ENCODE measurements around the gene PLOD3. TPM values are rescaled to one million over a fixed set of nuclear protein-coding genes. Genes with fewer than 3 reads are reported as not detected.

PLOD3 gene
- total and polyA plus RNA-seq, 9 of the 15 experiments (the other 6 are each of a cell fraction or from before 2014, with no cell fraction given) = 2.8 to 101 (median 30.9) TPM

DNA sequence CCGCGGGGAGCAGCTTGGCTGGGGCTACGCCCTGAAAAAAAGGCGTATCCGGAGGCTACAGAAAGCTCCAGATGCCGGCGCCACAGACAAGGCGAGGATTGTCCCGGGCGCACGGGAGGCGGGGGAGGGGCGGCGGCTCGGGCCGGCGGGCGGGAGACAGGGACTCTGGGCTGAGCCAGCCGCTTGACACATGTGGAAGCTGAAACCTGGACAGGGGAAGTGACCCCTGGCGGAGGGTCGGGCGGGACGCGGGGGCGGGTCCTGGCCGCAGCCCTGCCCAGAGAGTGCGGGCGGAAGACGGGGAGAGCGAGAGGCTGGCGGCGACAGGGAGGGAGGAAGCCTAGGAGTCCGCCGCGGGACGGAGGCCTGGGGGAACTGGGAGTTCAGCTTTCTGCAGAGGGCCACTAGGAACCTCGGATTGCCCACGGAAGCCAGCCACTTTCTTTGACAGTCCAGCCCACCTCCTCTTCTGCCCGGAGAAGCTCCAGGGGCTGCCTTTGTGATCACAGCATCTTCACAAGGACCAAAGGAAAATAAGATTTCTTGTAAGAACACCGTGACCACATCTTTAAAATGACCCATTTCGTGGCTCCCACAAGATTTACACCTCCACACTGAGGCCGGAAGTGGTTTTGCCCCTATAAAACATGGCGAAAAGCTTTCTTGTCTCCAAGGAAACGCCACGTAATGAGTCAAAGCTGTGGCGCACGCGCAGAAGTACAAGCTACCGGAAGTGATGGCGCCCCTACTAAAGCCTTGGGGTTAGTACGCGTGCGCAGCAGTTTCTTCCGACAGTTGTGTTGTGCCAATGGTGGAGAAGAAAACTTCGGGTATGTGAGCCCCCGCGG lies at the start of gene PLOD3, which contains the start of gene ZNHIT1 (continued):
- TF ChIP-seq, protein P1, sequence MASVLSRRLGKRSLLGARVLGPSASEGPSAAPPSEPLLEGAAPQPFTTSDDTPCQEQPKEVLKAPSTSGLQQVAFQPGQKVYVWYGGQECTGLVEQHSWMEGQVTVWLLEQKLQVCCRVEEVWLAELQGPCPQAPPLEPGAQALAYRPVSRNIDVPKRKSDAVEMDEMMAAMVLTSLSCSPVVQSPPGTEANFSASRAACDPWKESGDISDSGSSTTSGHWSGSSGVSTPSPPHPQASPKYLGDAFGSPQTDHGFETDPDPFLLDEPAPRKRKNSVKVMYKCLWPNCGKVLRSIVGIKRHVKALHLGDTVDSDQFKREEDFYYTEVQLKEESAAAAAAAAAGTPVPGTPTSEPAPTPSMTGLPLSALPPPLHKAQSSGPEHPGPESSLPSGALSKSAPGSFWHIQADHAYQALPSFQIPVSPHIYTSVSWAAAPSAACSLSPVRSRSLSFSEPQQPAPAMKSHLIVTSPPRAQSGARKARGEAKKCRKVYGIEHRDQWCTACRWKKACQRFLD (CRISPR knock-in tag; IDR thresholded peaks at IDR 0.05) = 0 out of 2 replicates have a peak, but pooled peaks have one; percentile 7
- TF ChIP-seq PCBP1 (IDR thresholded peaks at IDR 0.05; ENCODE audit: low read depth, low read length, poor library complexity, severe bottlenecking) = no peak
- no peak for TF ChIP-seq NR2F6 (CRISPR knock-in tag; IDR thresholded peaks at IDR 0.05)
- no peak for TF ChIP-seq POLR3A (IDR thresholded peaks at IDR 0.05; ENCODE audit: borderline replicate concordance, extremely low read depth, insufficient read depth, insufficient read length)
- no peak for TF ChIP-seq ZNF695 (CRISPR knock-in tag; IDR thresholded peaks at IDR 0.05)
- TF ChIP-seq, protein P2, sequence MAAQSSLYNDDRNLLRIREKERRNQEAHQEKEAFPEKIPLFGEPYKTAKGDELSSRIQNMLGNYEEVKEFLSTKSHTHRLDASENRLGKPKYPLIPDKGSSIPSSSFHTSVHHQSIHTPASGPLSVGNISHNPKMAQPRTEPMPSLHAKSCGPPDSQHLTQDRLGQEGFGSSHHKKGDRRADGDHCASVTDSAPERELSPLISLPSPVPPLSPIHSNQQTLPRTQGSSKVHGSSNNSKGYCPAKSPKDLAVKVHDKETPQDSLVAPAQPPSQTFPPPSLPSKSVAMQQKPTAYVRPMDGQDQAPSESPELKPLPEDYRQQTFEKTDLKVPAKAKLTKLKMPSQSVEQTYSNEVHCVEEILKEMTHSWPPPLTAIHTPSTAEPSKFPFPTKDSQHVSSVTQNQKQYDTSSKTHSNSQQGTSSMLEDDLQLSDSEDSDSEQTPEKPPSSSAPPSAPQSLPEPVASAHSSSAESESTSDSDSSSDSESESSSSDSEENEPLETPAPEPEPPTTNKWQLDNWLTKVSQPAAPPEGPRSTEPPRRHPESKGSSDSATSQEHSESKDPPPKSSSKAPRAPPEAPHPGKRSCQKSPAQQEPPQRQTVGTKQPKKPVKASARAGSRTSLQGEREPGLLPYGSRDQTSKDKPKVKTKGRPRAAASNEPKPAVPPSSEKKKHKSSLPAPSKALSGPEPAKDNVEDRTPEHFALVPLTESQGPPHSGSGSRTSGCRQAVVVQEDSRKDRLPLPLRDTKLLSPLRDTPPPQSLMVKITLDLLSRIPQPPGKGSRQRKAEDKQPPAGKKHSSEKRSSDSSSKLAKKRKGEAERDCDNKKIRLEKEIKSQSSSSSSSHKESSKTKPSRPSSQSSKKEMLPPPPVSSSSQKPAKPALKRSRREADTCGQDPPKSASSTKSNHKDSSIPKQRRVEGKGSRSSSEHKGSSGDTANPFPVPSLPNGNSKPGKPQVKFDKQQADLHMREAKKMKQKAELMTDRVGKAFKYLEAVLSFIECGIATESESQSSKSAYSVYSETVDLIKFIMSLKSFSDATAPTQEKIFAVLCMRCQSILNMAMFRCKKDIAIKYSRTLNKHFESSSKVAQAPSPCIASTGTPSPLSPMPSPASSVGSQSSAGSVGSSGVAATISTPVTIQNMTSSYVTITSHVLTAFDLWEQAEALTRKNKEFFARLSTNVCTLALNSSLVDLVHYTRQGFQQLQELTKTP (IDR thresholded peaks at IDR 0.05; ENCODE audit: low read depth in 1 of 2, partially characterized antibody in 2 of 2) = peak in 1 of 2 experiments; percentile 14
- TF ChIP-seq, protein P3, sequence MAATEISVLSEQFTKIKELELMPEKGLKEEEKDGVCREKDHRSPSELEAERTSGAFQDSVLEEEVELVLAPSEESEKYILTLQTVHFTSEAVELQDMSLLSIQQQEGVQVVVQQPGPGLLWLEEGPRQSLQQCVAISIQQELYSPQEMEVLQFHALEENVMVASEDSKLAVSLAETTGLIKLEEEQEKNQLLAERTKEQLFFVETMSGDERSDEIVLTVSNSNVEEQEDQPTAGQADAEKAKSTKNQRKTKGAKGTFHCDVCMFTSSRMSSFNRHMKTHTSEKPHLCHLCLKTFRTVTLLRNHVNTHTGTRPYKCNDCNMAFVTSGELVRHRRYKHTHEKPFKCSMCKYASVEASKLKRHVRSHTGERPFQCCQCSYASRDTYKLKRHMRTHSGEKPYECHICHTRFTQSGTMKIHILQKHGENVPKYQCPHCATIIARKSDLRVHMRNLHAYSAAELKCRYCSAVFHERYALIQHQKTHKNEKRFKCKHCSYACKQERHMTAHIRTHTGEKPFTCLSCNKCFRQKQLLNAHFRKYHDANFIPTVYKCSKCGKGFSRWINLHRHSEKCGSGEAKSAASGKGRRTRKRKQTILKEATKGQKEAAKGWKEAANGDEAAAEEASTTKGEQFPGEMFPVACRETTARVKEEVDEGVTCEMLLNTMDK (IDR thresholded peaks at IDR 0.05; ENCODE audit: borderline replicate concordance, insufficient read depth, low read depth, low read length, poor library complexity, severe bottlenecking) = peak; percentile 63
- no peak; the same call in 1 of the 2 replicates for TF ChIP-seq PML (IDR thresholded peaks at IDR 0.05; ENCODE audit: low read length)
- TF ChIP-seq ZBTB1 (CRISPR knock-in tag; IDR thresholded peaks at IDR 0.05; ENCODE audit: borderline replicate concordance, low read depth) = peak; percentile 97
- TF ChIP-seq, protein P4, sequence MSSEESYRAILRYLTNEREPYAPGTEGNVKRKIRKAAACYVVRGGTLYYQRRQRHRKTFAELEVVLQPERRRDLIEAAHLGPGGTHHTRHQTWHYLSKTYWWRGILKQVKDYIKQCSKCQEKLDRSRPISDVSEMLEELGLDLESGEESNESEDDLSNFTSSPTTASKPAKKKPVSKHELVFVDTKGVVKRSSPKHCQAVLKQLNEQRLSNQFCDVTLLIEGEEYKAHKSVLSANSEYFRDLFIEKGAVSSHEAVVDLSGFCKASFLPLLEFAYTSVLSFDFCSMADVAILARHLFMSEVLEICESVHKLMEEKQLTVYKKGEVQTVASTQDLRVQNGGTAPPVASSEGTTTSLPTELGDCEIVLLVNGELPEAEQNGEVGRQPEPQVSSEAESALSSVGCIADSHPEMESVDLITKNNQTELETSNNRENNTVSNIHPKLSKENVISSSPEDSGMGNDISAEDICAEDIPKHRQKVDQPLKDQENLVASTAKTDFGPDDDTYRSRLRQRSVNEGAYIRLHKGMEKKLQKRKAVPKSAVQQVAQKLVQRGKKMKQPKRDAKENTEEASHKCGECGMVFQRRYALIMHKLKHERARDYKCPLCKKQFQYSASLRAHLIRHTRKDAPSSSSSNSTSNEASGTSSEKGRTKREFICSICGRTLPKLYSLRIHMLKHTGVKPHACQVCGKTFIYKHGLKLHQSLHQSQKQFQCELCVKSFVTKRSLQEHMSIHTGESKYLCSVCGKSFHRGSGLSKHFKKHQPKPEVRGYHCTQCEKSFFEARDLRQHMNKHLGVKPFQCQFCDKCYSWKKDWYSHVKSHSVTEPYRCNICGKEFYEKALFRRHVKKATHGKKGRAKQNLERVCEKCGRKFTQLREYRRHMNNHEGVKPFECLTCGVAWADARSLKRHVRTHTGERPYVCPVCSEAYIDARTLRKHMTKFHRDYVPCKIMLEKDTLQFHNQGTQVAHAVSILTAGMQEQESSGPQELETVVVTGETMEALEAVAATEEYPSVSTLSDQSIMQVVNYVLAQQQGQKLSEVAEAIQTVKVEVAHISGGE (CRISPR knock-in tag; IDR thresholded peaks at IDR 0.05) = peak in 1 of 3 experiments; percentile 90; a peak in 3 of 6 replicates
- TF ChIP-seq, protein P5, sequence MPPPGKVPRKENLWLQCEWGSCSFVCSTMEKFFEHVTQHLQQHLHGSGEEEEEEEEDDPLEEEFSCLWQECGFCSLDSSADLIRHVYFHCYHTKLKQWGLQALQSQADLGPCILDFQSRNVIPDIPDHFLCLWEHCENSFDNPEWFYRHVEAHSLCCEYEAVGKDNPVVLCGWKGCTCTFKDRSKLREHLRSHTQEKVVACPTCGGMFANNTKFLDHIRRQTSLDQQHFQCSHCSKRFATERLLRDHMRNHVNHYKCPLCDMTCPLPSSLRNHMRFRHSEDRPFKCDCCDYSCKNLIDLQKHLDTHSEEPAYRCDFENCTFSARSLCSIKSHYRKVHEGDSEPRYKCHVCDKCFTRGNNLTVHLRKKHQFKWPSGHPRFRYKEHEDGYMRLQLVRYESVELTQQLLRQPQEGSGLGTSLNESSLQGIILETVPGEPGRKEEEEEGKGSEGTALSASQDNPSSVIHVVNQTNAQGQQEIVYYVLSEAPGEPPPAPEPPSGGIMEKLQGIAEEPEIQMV (tag; conservative IDR thresholded peaks at IDR 0.05; ENCODE audit: low read depth) = no peak

Measured in K562 (cell line).